ENCODE measurements around the gene HCN3.

- TF ChIP-seq, protein P1, sequence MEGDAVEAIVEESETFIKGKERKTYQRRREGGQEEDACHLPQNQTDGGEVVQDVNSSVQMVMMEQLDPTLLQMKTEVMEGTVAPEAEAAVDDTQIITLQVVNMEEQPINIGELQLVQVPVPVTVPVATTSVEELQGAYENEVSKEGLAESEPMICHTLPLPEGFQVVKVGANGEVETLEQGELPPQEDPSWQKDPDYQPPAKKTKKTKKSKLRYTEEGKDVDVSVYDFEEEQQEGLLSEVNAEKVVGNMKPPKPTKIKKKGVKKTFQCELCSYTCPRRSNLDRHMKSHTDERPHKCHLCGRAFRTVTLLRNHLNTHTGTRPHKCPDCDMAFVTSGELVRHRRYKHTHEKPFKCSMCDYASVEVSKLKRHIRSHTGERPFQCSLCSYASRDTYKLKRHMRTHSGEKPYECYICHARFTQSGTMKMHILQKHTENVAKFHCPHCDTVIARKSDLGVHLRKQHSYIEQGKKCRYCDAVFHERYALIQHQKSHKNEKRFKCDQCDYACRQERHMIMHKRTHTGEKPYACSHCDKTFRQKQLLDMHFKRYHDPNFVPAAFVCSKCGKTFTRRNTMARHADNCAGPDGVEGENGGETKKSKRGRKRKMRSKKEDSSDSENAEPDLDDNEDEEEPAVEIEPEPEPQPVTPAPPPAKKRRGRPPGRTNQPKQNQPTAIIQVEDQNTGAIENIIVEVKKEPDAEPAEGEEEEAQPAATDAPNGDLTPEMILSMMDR (IDR thresholded peaks at IDR 0.05), result no peak
- TF ChIP-seq ZNF416 (CRISPR knock-in tag; IDR thresholded peaks at IDR 0.05) (no peak), USF2 (CRISPR knock-in tag; IDR thresholded peaks at IDR 0.05) (no peak), ESRRA (CRISPR knock-in tag; IDR thresholded peaks at IDR 0.05; ENCODE audit: borderline replicate concordance) (no peak), ATF1 (CRISPR knock-in tag; IDR thresholded peaks at IDR 0.05) (no peak), ZNF671 (CRISPR knock-in tag; IDR thresholded peaks at IDR 0.05) (no peak), JUN (CRISPR knock-in tag; IDR thresholded peaks at IDR 0.05) (no peak), ETV6 (CRISPR knock-in tag; IDR thresholded peaks at IDR 0.05) (no peak), NFYB (CRISPR knock-in tag; conservative IDR thresholded peaks at IDR 0.05; ENCODE audit: low read depth) (no peak)
Measured at GRCh38 chr1:155250246-155250632, 27.0 kb upstream of the HCN3 start.
